Measurements from ENCODE around the gene THYN1. TPM values are rescaled to one million over a fixed set of nuclear protein-coding genes. Genes with fewer than 3 reads are reported as not detected.

Gene THYN1
- total and polyA plus RNA-seq, 4 donors = 22.1 to 34.3 (median 26.0) TPM

- H3K9me3 ChIP-seq (ENCODE audit: control insufficient read depth in 4 of 4, low read length in 3 of 4) = no peaks in the 10 kb centered on the region
- no peak overlapping the region for H3K4me3 ChIP-seq (ENCODE audit: low read depth in 1 of 3, low read length in 3 of 3)
- H3K36me3 ChIP-seq (ENCODE audit: control insufficient read depth in 4 of 4, insufficient read depth in 3 of 4, low read depth in 1 of 4, low read length in 3 of 4) = peaks cover 2 to 20% (median 12%) of the 10 kb centered on the region in 4 donors
- H3K9ac ChIP-seq (ENCODE audit: low read depth in 1 of 2, low read length in 2 of 2) = no peak overlapping the region
- no peaks in the 10 kb centered on the region for H3K4me1 ChIP-seq (ENCODE audit: control insufficient read depth in 4 of 4, insufficient read depth in 4 of 4, low read length in 3 of 4)
- DNase-seq (ENCODE audit: low spot score) = no peak
- TF ChIP-seq JUND (IDR thresholded peaks at IDR 0.05) (no peak), CTCF (IDR thresholded peaks at IDR 0.05; ENCODE audit: low read depth, low read length, missing input control) (no peak), GABPA (IDR thresholded peaks at IDR 0.05 in 1 of 2, conservative IDR thresholded peaks at IDR 0.05 in 1 of 2) (no peak), RAD21 (IDR thresholded peaks at IDR 0.05) (no peak), FOXA2 (IDR thresholded peaks at IDR 0.05) (no peak), HNF4G (IDR thresholded peaks at IDR 0.05) (no peak), MAX (IDR thresholded peaks at IDR 0.05) (no peak), REST (IDR thresholded peaks at IDR 0.05) (no peak), SP1 (IDR thresholded peaks at IDR 0.05) (no peak), ZBTB33 (IDR thresholded peaks at IDR 0.05) (no peak)
- H3K27ac ChIP-seq (ENCODE audit: low read depth in 1 of 2, low read length in 2 of 2) = no peak overlapping the region
- WGBS = 70% methylated on average over 3 of the region's 3 CpGs
- no peaks in the 10 kb centered on the region for H3K27me3 ChIP-seq (ENCODE audit: control insufficient read depth in 4 of 4, insufficient read depth in 4 of 4, low read length in 3 of 4)
Measured at GRCh38 chr11:134266841-134267251, 13.7 kb upstream of the THYN1 start.

- H3K4me3 ChIP-seq (ENCODE audit: low read depth in 1 of 3, low read length in 3 of 3) = no peak overlapping the region
- no peaks in the 10 kb centered on the region for H3K4me1 ChIP-seq (ENCODE audit: control insufficient read depth in 4 of 4, insufficient read depth in 4 of 4, low read length in 3 of 4)
- DNase-seq (ENCODE audit: low spot score) = no peak
- no peak for TF ChIP-seq NR2F2 (IDR thresholded peaks at IDR 0.05)
- TF ChIP-seq ATF3 (IDR thresholded peaks at IDR 0.05) = no peak
- TF ChIP-seq FOXA2 (IDR thresholded peaks at IDR 0.05) = no peak
- TF ChIP-seq SP1 (IDR thresholded peaks at IDR 0.05) = no peak
- no peak for TF ChIP-seq HNF4A (conservative IDR thresholded peaks at IDR 0.05)
- no peak for TF ChIP-seq RAD21 (IDR thresholded peaks at IDR 0.05)
- no peak for TF ChIP-seq JUND (IDR thresholded peaks at IDR 0.05)
- no peak for TF ChIP-seq REST (IDR thresholded peaks at IDR 0.05)
- no peak for TF ChIP-seq YY1 (IDR thresholded peaks at IDR 0.05)
- TF ChIP-seq MAX (IDR thresholded peaks at IDR 0.05) = no peak
- no peak for TF ChIP-seq FOXA1 (IDR thresholded peaks at IDR 0.05)
- no peak for TF ChIP-seq ZBTB33 (IDR thresholded peaks at IDR 0.05)
- no peak for TF ChIP-seq RXRA (IDR thresholded peaks at IDR 0.05)
- no peaks in the 10 kb centered on the region for H3K27me3 ChIP-seq (ENCODE audit: control insufficient read depth in 4 of 4, insufficient read depth in 4 of 4, low read length in 3 of 4)
- H3K27ac ChIP-seq (ENCODE audit: low read depth in 1 of 2, low read length in 2 of 2) = no peak overlapping the region
- H3K9me3 ChIP-seq (ENCODE audit: control insufficient read depth in 4 of 4, low read length in 3 of 4) = no peaks in the 10 kb centered on the region
- peaks cover 2 to 24% (median 12%) of the 10 kb centered on the region in 4 donors for H3K36me3 ChIP-seq (ENCODE audit: control insufficient read depth in 4 of 4, insufficient read depth in 3 of 4, low read depth in 1 of 4, low read length in 3 of 4)
- H3K9ac ChIP-seq (ENCODE audit: low read depth in 1 of 2, low read length in 2 of 2) = no peak overlapping the region
- WGBS = 89% methylated on average over 5 of the region's 5 CpGs
Measured at GRCh38 chr11:134266440-134266839, 13.3 kb upstream of the THYN1 start.

Data from liver (tissue), 9 donors.